Stomach (tissue), 9 donors: Measurements from ENCODE around the gene XPC. TPM values are rescaled to one million over a fixed set of nuclear protein-coding genes. Genes with fewer than 3 reads are reported as not detected.

Experiments
- DNase-seq, 2 donors: peaks; one replicate each; pipeline versions ENCODE4 v3.0.0 to v3.0.0-alpha.2; 2013 to 2019
- H3K27ac ChIP-seq, 5 donors: fragments of 200-600 bp in 4 of 5; sonication (generic) in 4 of 5; one replicate each; pipeline ENCODE4 v1.5.1; 2013 to 2019; ENCODE audit warnings: mild to moderate bottlenecking in 1 of 5, moderate library complexity in 1 of 5
- H3K27me3 ChIP-seq, 3 donors: fragments of 200-600 bp; sonication (generic); one replicate each; pipeline ENCODE4 v1.5.1; 2017 to 2019; ENCODE audit warnings: mixed run types in 1 of 3
- H3K36me3 ChIP-seq, 4 donors: fragments of 200-600 bp; sonication (generic); 1 replicate in 3 of 4; 2 replicates in 1 of 4; pipeline ENCODE4 v1.5.1; 2016 to 2019
- H3K4me1 ChIP-seq, 4 donors: fragments of 200-600 bp; sonication (generic); one replicate each; pipeline ENCODE4 v1.5.1; 2016 to 2019
- H3K4me3 ChIP-seq, 4 donors: fragments of 200-600 bp; sonication (generic) in 3 of 4; one replicate each; pipeline ENCODE4 v1.5.1; 2016 to 2019; ENCODE audit warnings: mild to moderate bottlenecking in 1 of 4
- H3K9me3 ChIP-seq, 4 donors: fragments of 200-600 bp; sonication (generic); one replicate each; pipeline ENCODE4 v1.5.1; 2016 to 2019
- EP300 ChIP-seq: sonication (generic); formaldehyde crosslinking; IDR thresholded peaks from one replicate; pipeline ENCODE4 v1.6.1; 2017; ENCODE audit warnings: antibody characterized with exemption
- POLR2A ChIP-seq, 4 donors: fragments of 450-650 bp; IDR thresholded peaks; one replicate each; pipeline ENCODE4 v1.6.1; 2016; ENCODE audit warnings: antibody characterized with exemption in 4 of 4, control low read depth in 2 of 4, mild to moderate bottlenecking in 1 of 4, moderate library complexity in 1 of 4
- POLR2AphosphoS5 ChIP-seq, 3 donors: sonication (generic); formaldehyde crosslinking; IDR thresholded peaks; one replicate each; pipeline ENCODE4 v1.6.1; 2016; ENCODE audit warnings: antibody characterized with exemption in 3 of 3
- WGBS, 5 donors: extraction: QIAGEN DNeasy Blood & Tissue Kit in 3 of 5; methylation state at CpG; one replicate each; pipeline versions ENCODE4 v1.1.5 to v1.1.7; 2013 to 2018; 5-methylcytosine and 5-hydroxymethylcytosine counted together
- intact Hi-C: fragments of 100-400 bp; cut with DNase I; formaldehyde crosslinking; loops from one replicate; pipeline ENCODE4 v1.15.1; 2023; ENCODE audit warnings: low total_unique reads
- polyA plus RNA-seq, 3 donors: library from polyadenylated mRNA; stranded (reverse); fragments of 200-250 nt; gene quantifications; one replicate each; pipeline ENCODE4 v1.2.3, GENCODE V29; 2013
- total RNA-seq, 5 donors: library from RNA; depleted of rRNA; stranded (reverse); fragments of >200 nt; gene quantifications; one replicate each; pipeline versions ENCODE4 v1.1.0 to v1.2.3, GENCODE V29; 2014 to 2016
- TF ChIP-seq, protein P1 (sequence below), 7 experiments: fragments of 450-650 bp in 4 of 7; fragments of 200-600 bp in 3 of 7; sonication (generic) in 3 of 7; IDR thresholded peaks; one replicate each; pipeline ENCODE4 v1.5.1; 2016 to 2019; ENCODE audit warnings: antibody characterized with exemption in 7 of 7, control low read depth in 2 of 7, mild to moderate bottlenecking in 1 of 7
- donor health status: healthy with polysubstance abuse.
- donor health status: Bipolar disorder and iron deficiency.
- donor health status: healthy.

The XPC gene
- total and polyA plus RNA-seq, 8 donors = 8.8 to 51.0 (median 36.2) TPM

GRCh38 chr3:14134291-14134690 is 44.1 kb downstream of the XPC start:
- peaks cover 82 to 100% (median 98%) of the 10 kb centered on the region in 4 donors for H3K36me3 ChIP-seq
- intact Hi-C loops = no loop called here
- peaks cover 0 to 14% (median 0%) of the 10 kb centered on the region in 4 donors for H3K4me1 ChIP-seq
- WGBS, 5 donors = 80 to 96% (median 93%) methylated on average over 6 of the region's 6 CpGs
- no peak for DNase-seq
- no peak overlapping the region for H3K4me3 ChIP-seq
- no peaks in the 10 kb centered on the region for H3K27me3 ChIP-seq
- no peaks in the 10 kb centered on the region for H3K9me3 ChIP-seq
- no peak overlapping the region for H3K27ac ChIP-seq
- no peak for TF ChIP-seq POLR2AphosphoS5 (IDR thresholded peaks at IDR 0.05)
- TF ChIP-seq, protein P1, sequence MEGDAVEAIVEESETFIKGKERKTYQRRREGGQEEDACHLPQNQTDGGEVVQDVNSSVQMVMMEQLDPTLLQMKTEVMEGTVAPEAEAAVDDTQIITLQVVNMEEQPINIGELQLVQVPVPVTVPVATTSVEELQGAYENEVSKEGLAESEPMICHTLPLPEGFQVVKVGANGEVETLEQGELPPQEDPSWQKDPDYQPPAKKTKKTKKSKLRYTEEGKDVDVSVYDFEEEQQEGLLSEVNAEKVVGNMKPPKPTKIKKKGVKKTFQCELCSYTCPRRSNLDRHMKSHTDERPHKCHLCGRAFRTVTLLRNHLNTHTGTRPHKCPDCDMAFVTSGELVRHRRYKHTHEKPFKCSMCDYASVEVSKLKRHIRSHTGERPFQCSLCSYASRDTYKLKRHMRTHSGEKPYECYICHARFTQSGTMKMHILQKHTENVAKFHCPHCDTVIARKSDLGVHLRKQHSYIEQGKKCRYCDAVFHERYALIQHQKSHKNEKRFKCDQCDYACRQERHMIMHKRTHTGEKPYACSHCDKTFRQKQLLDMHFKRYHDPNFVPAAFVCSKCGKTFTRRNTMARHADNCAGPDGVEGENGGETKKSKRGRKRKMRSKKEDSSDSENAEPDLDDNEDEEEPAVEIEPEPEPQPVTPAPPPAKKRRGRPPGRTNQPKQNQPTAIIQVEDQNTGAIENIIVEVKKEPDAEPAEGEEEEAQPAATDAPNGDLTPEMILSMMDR (IDR thresholded peaks at IDR 0.05) = no peak
- no peak for TF ChIP-seq POLR2A (IDR thresholded peaks at IDR 0.05)
- no peak for TF ChIP-seq EP300

DNA sequence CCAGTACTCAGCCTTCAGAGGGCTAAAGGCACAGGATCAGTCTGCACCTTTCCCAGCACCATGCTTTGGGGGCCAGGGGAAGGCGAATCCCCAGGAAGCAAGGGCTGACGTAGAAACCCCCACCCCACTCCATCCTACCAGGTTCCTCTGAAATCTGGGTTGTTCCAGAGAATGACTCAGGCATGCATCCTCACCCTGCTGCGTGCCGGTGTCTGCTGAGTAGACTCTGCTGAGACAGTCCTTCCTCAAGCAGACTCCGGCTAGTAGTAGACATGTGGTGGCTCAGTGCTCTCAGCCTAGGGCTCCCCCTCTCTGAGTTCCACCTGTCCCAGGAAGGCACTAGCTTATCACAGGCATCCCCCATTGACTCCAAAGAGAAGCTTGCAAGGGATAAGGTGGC is 44.5 kb downstream of the XPC start:
- peaks cover 78 to 100% (median 95%) of the 10 kb centered on the region in 4 donors for H3K36me3 ChIP-seq
- H3K27me3 ChIP-seq = no peaks in the 10 kb centered on the region
- 90 to 100% (median 97%) methylated on average over 5 of the region's 5 CpGs for WGBS, 5 donors
- H3K4me3 ChIP-seq = no peak overlapping the region
- H3K9me3 ChIP-seq = no peaks in the 10 kb centered on the region
- no peak for DNase-seq
- intact Hi-C loops = no loop called here
- peaks cover 0 to 14% (median 0%) of the 10 kb centered on the region in 4 donors for H3K4me1 ChIP-seq
- TF ChIP-seq, protein P1 (IDR thresholded peaks at IDR 0.05) = no peak
- TF ChIP-seq EP300 = no peak
- no peak for TF ChIP-seq POLR2A (IDR thresholded peaks at IDR 0.05)
- TF ChIP-seq POLR2AphosphoS5 (IDR thresholded peaks at IDR 0.05) = no peak
- no peak overlapping the region for H3K27ac ChIP-seq

DNA sequence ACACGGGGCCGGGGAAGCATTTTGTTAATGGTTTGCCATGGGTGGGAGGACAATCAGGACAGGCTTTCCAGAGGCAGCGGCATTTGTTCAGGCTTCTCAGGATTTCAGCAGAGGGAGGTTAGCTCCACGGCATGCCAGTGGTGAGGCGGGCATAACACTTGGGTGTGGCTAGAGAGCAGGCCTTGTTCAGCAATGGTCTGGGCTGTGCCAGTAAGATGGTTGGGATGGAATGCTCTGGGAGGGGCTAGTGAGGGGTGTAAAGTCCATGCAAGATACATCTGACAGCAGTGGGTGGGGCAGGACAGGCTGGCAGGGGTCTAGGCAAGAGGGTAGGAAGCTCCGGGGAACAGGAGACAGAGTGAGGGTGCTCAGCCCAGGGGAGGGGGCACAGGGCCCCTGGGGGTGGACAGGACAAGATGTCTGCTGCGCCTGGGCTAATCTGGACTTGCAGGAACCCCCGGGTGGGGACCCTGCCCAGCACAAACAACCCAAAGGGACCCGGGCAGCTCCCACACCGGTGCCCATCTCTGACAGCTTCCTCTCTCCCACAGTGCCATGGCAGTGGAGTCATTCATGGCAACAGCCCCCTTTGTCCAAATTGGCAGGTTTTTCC is 45.1 kb downstream of the XPC start:
- intact Hi-C loops = no loop called here
- no peak overlapping the region for H3K4me3 ChIP-seq
- 80 to 90% (median 87%) methylated on average over 8 to 10 of the region's 10 CpGs for WGBS, 5 donors
- H3K36me3 ChIP-seq = peaks cover 73 to 100% (median 95%) of the 10 kb centered on the region in 4 donors
- H3K27ac ChIP-seq = no peak overlapping the region
- H3K27me3 ChIP-seq = no peaks in the 10 kb centered on the region
- no peaks in the 10 kb centered on the region for H3K9me3 ChIP-seq
- TF ChIP-seq POLR2A (IDR thresholded peaks at IDR 0.05) (no peak), EP300 (no peak), POLR2AphosphoS5 (IDR thresholded peaks at IDR 0.05) (no peak)
- TF ChIP-seq, protein P1 (IDR thresholded peaks at IDR 0.05) = no peak
- H3K4me1 ChIP-seq = peaks cover 0 to 16% (median 0%) of the 10 kb centered on the region in 4 donors
- no peak for DNase-seq

DNA sequence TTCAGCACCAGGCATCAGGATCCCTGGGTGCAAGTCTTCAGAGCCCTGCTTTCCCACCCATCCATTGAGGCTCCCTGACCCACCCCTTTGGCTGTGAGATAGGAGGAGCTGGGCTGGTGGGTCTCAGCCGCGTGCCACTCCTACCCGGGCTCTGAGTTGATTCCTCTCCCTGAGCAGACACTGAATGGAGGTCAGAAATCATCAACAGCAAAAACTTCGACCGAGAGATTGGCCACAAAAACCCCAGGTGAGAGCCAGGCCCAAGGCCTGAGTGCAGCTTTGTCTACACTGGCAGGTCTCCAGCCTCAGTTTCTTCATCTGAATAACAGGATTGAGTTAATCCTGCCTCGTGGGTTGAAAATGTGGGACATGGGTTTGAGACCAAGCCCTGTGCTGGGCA is 45.7 kb downstream of the XPC start:
- Histone ChIP-seq H3K4me1 (peaks cover 0 to 22% (median 0%) of the 10 kb centered on the region in 4 donors), H3K9me3 (no peaks in the 10 kb centered on the region), H3K4me3 (no peak overlapping the region), H3K27me3 (no peaks in the 10 kb centered on the region), H3K36me3 (peaks cover 72 to 100% (median 92%) of the 10 kb centered on the region in 4 donors), H3K27ac (no peak overlapping the region)
- DNase-seq = no peak
- intact Hi-C loops = no loop called here
- 90 to 95% (median 94%) methylated on average over 6 of the region's 6 CpGs for WGBS, 5 donors
- TF ChIP-seq EP300 = no peak
- no peak for TF ChIP-seq POLR2AphosphoS5 (IDR thresholded peaks at IDR 0.05)
- TF ChIP-seq, protein P1 (IDR thresholded peaks at IDR 0.05) = no peak
- no peak for TF ChIP-seq POLR2A (IDR thresholded peaks at IDR 0.05)
